ENCODE data around the gene RMDN2. TPM values are rescaled to one million over a fixed set of nuclear protein-coding genes. Genes with fewer than 3 reads are reported as not detected.

Gene RMDN2
- total RNA-seq, 1 donor from 2014 or later = 21.9 TPM

- ATAC-seq (no peak), DNase-seq (no peak)
- Histone ChIP-seq H3K4me3 (no peak overlapping the region), H3K27ac (no peak overlapping the region), H3K27me3 (ENCODE audit: low read depth) (no peaks in the 10 kb centered on the region), H3K9me3 (no peaks in the 10 kb centered on the region), H3K36me3 (no peaks in the 10 kb centered on the region), H3K4me1 (peaks cover 23% of the 10 kb centered on the region)
- TF ChIP-seq, protein P1, sequence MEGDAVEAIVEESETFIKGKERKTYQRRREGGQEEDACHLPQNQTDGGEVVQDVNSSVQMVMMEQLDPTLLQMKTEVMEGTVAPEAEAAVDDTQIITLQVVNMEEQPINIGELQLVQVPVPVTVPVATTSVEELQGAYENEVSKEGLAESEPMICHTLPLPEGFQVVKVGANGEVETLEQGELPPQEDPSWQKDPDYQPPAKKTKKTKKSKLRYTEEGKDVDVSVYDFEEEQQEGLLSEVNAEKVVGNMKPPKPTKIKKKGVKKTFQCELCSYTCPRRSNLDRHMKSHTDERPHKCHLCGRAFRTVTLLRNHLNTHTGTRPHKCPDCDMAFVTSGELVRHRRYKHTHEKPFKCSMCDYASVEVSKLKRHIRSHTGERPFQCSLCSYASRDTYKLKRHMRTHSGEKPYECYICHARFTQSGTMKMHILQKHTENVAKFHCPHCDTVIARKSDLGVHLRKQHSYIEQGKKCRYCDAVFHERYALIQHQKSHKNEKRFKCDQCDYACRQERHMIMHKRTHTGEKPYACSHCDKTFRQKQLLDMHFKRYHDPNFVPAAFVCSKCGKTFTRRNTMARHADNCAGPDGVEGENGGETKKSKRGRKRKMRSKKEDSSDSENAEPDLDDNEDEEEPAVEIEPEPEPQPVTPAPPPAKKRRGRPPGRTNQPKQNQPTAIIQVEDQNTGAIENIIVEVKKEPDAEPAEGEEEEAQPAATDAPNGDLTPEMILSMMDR (IDR thresholded peaks at IDR 0.05) = no peak
- intact Hi-C loops (cut with DNase I) = no loop called here
These were observed 26.6 kb upstream of the RMDN2 start for GRCh38 chr2:37898448-37898847.

GRCh38 chr2:37902991-37903390 is 22.1 kb upstream of the RMDN2 start:
- H3K27ac ChIP-seq = no peak overlapping the region
- DNase-seq = no peak
- no peaks in the 10 kb centered on the region for H3K4me1 ChIP-seq
- H3K27me3 ChIP-seq (ENCODE audit: low read depth) = no peaks in the 10 kb centered on the region
- TF ChIP-seq, protein P1 (IDR thresholded peaks at IDR 0.05) = no peak
- H3K36me3 ChIP-seq = no peaks in the 10 kb centered on the region
- no peaks in the 10 kb centered on the region for H3K9me3 ChIP-seq
- no peak overlapping the region for H3K4me3 ChIP-seq
- intact Hi-C loops (cut with DNase I) = no loop called here
- no peak for ATAC-seq

DNA sequence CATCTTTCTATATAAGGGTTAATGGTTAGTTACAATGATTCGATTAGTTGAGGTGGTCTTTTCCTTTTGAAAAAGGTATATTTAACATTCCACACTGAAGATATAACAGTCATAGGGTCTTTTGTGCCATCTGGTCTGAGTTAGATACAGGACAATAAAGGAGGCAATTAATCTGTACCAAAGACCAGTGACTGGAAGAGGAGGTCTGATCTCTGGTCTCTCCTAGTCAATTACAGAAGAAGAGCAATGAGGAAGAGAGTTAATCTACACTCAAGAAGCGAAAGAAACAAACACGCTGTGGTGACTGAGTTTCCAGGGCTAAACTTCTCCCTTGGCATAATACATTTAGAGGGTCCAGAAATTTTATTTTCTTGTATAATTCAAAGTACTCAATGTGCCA is 20.7 kb upstream of the RMDN2 start:
- Histone ChIP-seq H3K4me1 (no peaks in the 10 kb centered on the region), H3K27me3 (ENCODE audit: low read depth) (no peaks in the 10 kb centered on the region), H3K36me3 (no peaks in the 10 kb centered on the region), H3K4me3 (no peak overlapping the region), H3K9me3 (no peaks in the 10 kb centered on the region), H3K27ac (no peak overlapping the region)
- ATAC-seq = no peak
- TF ChIP-seq, protein P1 (IDR thresholded peaks at IDR 0.05) = no peak
- no peak for DNase-seq
- intact Hi-C loops (cut with DNase I) = no loop called here

GRCh38 chr2:37904993-37905392 is 20.1 kb upstream of the RMDN2 start:
- H3K4me3 ChIP-seq = no peak overlapping the region
- no peak for DNase-seq
- no peak for ATAC-seq
- H3K9me3 ChIP-seq = no peaks in the 10 kb centered on the region
- no peaks in the 10 kb centered on the region for H3K27me3 ChIP-seq (ENCODE audit: low read depth)
- intact Hi-C loops (cut with DNase I) = no loop called here
- H3K27ac ChIP-seq = no peak overlapping the region
- TF ChIP-seq, protein P1 (IDR thresholded peaks at IDR 0.05) = no peak
- no peaks in the 10 kb centered on the region for H3K36me3 ChIP-seq
- no peaks in the 10 kb centered on the region for H3K4me1 ChIP-seq

- Histone ChIP-seq H3K27ac (no peak overlapping the region), H3K4me1 (no peaks in the 10 kb centered on the region), H3K36me3 (no peaks in the 10 kb centered on the region), H3K9me3 (no peaks in the 10 kb centered on the region), H3K4me3 (no peak overlapping the region), H3K27me3 (ENCODE audit: low read depth) (no peaks in the 10 kb centered on the region)
- intact Hi-C loops (cut with DNase I) = no loop called here
- TF ChIP-seq, protein P1 (IDR thresholded peaks at IDR 0.05) = no peak
- ATAC-seq (no peak), DNase-seq (no peak)
These were observed 19.0 kb upstream of the RMDN2 start for GRCh38 chr2:37906131-37906530.
